Breast epithelium (tissue), 3 donors: ENCODE results near the gene HTR1A.

ENCODE experiments used
- POLR2A ChIP-seq: fragments of 450-650 bp; IDR thresholded peaks from one replicate; pipeline ENCODE4 v1.6.1; 2016; ENCODE audit warnings: antibody characterized with exemption, mild to moderate bottlenecking, moderate library complexity
- POLR2AphosphoS5 ChIP-seq, 3 donors: sonication (generic); formaldehyde crosslinking; IDR thresholded peaks; one replicate each; pipeline ENCODE4 v1.6.1; 2017; ENCODE audit warnings: antibody characterized with exemption in 3 of 3
- TF ChIP-seq, protein P1 (sequence below), 3 donors: fragments of 450-650 bp; IDR thresholded peaks; one replicate each; pipeline ENCODE4 v1.5.1; 2016 to 2017; ENCODE audit warnings: antibody characterized with exemption in 3 of 3, mild to moderate bottlenecking in 3 of 3, moderate library complexity in 3 of 3

DNA sequence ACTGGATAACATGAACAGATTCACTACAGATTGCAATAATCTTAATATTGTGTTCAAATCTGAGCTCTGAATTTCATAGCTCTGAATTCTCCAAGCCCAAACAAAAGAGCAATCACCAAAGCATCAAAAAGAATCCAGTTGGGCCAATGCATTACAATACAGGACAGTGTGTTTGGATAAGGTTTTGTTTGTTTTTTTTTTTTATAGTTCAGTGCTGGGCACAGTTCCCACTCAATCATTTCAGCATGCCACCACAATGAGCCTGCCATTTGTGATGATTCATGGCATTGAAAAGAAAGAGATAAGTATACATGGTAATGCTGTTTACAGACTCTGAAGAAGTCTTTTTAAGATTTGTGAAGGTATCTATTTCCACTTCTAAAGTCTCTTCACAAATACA lies 1.7 kb upstream of the HTR1A start:
- TF ChIP-seq POLR2A = no peak
- TF ChIP-seq, protein P1, sequence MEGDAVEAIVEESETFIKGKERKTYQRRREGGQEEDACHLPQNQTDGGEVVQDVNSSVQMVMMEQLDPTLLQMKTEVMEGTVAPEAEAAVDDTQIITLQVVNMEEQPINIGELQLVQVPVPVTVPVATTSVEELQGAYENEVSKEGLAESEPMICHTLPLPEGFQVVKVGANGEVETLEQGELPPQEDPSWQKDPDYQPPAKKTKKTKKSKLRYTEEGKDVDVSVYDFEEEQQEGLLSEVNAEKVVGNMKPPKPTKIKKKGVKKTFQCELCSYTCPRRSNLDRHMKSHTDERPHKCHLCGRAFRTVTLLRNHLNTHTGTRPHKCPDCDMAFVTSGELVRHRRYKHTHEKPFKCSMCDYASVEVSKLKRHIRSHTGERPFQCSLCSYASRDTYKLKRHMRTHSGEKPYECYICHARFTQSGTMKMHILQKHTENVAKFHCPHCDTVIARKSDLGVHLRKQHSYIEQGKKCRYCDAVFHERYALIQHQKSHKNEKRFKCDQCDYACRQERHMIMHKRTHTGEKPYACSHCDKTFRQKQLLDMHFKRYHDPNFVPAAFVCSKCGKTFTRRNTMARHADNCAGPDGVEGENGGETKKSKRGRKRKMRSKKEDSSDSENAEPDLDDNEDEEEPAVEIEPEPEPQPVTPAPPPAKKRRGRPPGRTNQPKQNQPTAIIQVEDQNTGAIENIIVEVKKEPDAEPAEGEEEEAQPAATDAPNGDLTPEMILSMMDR (IDR thresholded peaks at IDR 0.05) = no peak
- no peak for TF ChIP-seq POLR2AphosphoS5 (IDR thresholded peaks at IDR 0.05)
